NT2/D1 (cell line): ENCODE measurements around the gene IGSF1.

Experiments used
- SUZ12 ChIP-seq: IDR thresholded peaks from 2 replicates; pipeline ENCODE4 v1.6.1; 2011; ENCODE audit not compliant: insufficient read length, insufficient read depth; ENCODE audit errors: extremely low read depth
- YY1 ChIP-seq: IDR thresholded peaks from 2 replicates; pipeline ENCODE4 v1.6.1; 2011; ENCODE audit not compliant: insufficient read length, insufficient read depth
- ZNF274 ChIP-seq: IDR thresholded peaks from 2 replicates; pipeline ENCODE4 v1.6.1; 2011; ENCODE audit warnings: mild to moderate bottlenecking, low read depth, low read length

DNA sequence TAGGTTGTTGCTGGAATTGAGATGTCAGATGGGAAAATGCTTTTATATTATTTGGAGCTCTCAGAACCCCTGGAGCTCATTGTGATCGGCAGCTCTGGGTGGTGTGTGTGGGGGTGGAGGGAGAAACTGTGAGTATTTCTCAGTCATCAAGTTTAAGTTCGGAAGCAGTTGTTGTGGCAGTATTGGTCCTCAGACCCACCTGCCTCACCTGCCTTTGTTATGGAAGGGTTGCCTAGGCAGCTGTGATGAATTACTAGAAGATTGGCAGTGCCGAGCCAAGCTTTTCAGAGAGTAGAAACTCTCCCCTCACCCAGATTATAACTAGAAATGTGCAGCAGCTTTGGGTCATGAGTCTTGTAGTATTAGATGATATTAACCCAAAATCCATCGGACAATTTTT, 9.5 kb downstream of the IGSF1 start:
- no peak for TF ChIP-seq SUZ12
- TF ChIP-seq YY1: no peak
- TF ChIP-seq ZNF274: no peak
